ENCODE results near the gene CBX4. TPM values are rescaled to one million over a fixed set of nuclear protein-coding genes. Genes with fewer than 3 reads are reported as not detected.

The CBX4 gene
- total and polyA plus RNA-seq, 7 donors: 1.9 to 7.8 (median 3.3) TPM

GRCh38 chr17:79873583-79873982 lies 34.3 kb upstream of the CBX4 start:
- no peak for DNase-seq
- H3K9me3 ChIP-seq: no peaks in the 10 kb centered on the region
- no peak overlapping the region for H3K4me3 ChIP-seq
- H3K27ac ChIP-seq: no peak overlapping the region
- no peaks in the 10 kb centered on the region for H3K36me3 ChIP-seq (ENCODE audit: insufficient read depth in 1 of 2, low read depth in 1 of 2)
- no peaks in the 10 kb centered on the region for H3K4me1 ChIP-seq
- WGBS, 3 donors: 83 to 85% (median 85%) methylated on average over 9 of the region's 9 CpGs
- no peak for ATAC-seq
- intact Hi-C loops (cut with DNase I): no loop called here
- no peak for TF ChIP-seq CTCF (IDR thresholded peaks at IDR 0.05)
- H3K27me3 ChIP-seq (ENCODE audit: insufficient read depth in 3 of 3, low read length in 2 of 3): peaks cover 0 to 31% (median 6%) of the 10 kb centered on the region in 3 donors

- intact Hi-C loops (cut with DNase I): no loop called here
Measured at GRCh38 chr17:79872762-79873161, 33.5 kb upstream of the CBX4 start.

GRCh38 chr17:79871131-79871530 lies 31.9 kb upstream of the CBX4 start:
- DNase-seq (no peak), ATAC-seq (no peak)
- no peaks in the 10 kb centered on the region for H3K9me3 ChIP-seq
- peaks cover 0 to 23% (median 3%) of the 10 kb centered on the region in 3 donors for H3K27me3 ChIP-seq (ENCODE audit: insufficient read depth in 3 of 3, low read length in 2 of 3)
- intact Hi-C loops (cut with DNase I): no loop called here
- no peaks in the 10 kb centered on the region for H3K36me3 ChIP-seq (ENCODE audit: insufficient read depth in 1 of 2, low read depth in 1 of 2)
- no peak overlapping the region for H3K27ac ChIP-seq
- WGBS, 3 donors: 88 to 90% (median 88%) methylated on average over 17 to 18 of the region's 18 CpGs
- no peak for TF ChIP-seq CTCF (IDR thresholded peaks at IDR 0.05)
- no peak overlapping the region for H3K4me3 ChIP-seq
- no peaks in the 10 kb centered on the region for H3K4me1 ChIP-seq

More at GRCh38 chr17:79872762-79873161, 33.5 kb upstream of the CBX4 start:
- no peak overlapping the region for H3K27ac ChIP-seq
- no peaks in the 10 kb centered on the region for H3K9me3 ChIP-seq
- H3K36me3 ChIP-seq (ENCODE audit: insufficient read depth in 1 of 2, low read depth in 1 of 2): no peaks in the 10 kb centered on the region
- WGBS, 3 donors: 80 to 86% (median 80%) methylated on average over 10 of the region's 10 CpGs
- no peak overlapping the region for H3K4me3 ChIP-seq
- ATAC-seq (no peak), DNase-seq (no peak)
- TF ChIP-seq CTCF (IDR thresholded peaks at IDR 0.05): no peak
- H3K4me1 ChIP-seq: no peaks in the 10 kb centered on the region
- peaks cover 0 to 29% (median 5%) of the 10 kb centered on the region in 3 donors for H3K27me3 ChIP-seq (ENCODE audit: insufficient read depth in 3 of 3, low read length in 2 of 3)

- Histone ChIP-seq H3K27me3 (ENCODE audit: insufficient read depth in 3 of 3, low read length in 2 of 3) (peaks cover 0 to 27% (median 4%) of the 10 kb centered on the region in 3 donors), H3K4me1 (no peaks in the 10 kb centered on the region), H3K4me3 (no peak overlapping the region), H3K36me3 (ENCODE audit: insufficient read depth in 1 of 2, low read depth in 1 of 2) (no peaks in the 10 kb centered on the region), H3K27ac (no peak overlapping the region), H3K9me3 (no peaks in the 10 kb centered on the region)
- 71 to 74% (median 73%) methylated on average over 15 of the region's 15 CpGs for WGBS, 3 donors
- ATAC-seq (no peak), DNase-seq (no peak)
- no peak for TF ChIP-seq CTCF (IDR thresholded peaks at IDR 0.05)
- intact Hi-C loops (cut with DNase I): no loop called here
Measured at GRCh38 chr17:79870540-79870939, 31.3 kb upstream of the CBX4 start.

Data from psoas muscle (tissue), 8 donors.